Non-pigmented ciliary epithelial cell (primary cell): Measurements from ENCODE around the gene RRP36.

Experiments
- DNase-seq: peaks from one replicate; pipeline ENCODE4 v3.0.0-alpha.2; 2010; ENCODE audit warnings: low read depth

RRP36 gene

GRCh38 chr6:43007126-43007525 is 14.3 kb upstream of the RRP36 start:
- DNase-seq = no peak

GRCh38 chr6:43009124-43009523 is 12.3 kb upstream of the RRP36 start:
- DNase-seq = no peak

GRCh38 chr6:43011207-43011606 is 10.2 kb upstream of the RRP36 start:
- DNase-seq = no peak

GRCh38 chr6:43012364-43012763 is 9.1 kb upstream of the RRP36 start:
- no peak for DNase-seq

GRCh38 chr6:43013097-43013842 is 8.2 kb upstream of the RRP36 start:
- no peak for DNase-seq

- peak; percentile 100 for DNase-seq
Measured at GRCh38 chr6:43013843-43014433, 7.5 kb upstream of the RRP36 start, which contains the start of the genes KLHDC3 and MEA1. KLHDC3 (plus strand) TSS chr6:43014249; CDS start chr6:43017193, 2,944 bp downstream. MEA1 (minus strand) TSS chr6:43013946; CDS start chr6:43013813, 133 bp downstream.

GRCh38 chr6:43014434-43014909 is 7.0 kb upstream of the RRP36 start:
- no peak for DNase-seq

GRCh38 chr6:43016176-43016942 is 5.1 kb upstream of the RRP36 start:
- no peak for DNase-seq

- DNase-seq = no peak
Measured at GRCh38 chr6:43016943-43017334, 4.5 kb upstream of the RRP36 start.

GRCh38 chr6:43019152-43019551 is 2.3 kb upstream of the RRP36 start:
- DNase-seq = no peak

- no peak for DNase-seq
Measured at GRCh38 chr6:43020052-43020705, 1.2 kb upstream of the RRP36 start.

GRCh38 chr6:43020847-43021246 is 576 bp upstream of the RRP36 start:
- DNase-seq = no peak

- DNase-seq = no peak
Measured at GRCh38 chr6:43024436-43024835, 3.0 kb downstream of the RRP36 start.

- no peak for DNase-seq
Measured at GRCh38 chr6:43026365-43026764, 4.9 kb downstream of the RRP36 start.

- no peak for DNase-seq
Measured at GRCh38 chr6:43029120-43029519, 7.7 kb downstream of the RRP36 start.

GRCh38 chr6:43032326-43032725 is 10.9 kb downstream of the RRP36 start:
- DNase-seq = no peak

GRCh38 chr6:43033496-43034189 is 12.2 kb downstream of the RRP36 start:
- DNase-seq = no peak

GRCh38 chr6:43034190-43034525 is 12.7 kb downstream of the RRP36 start:
- no peak for DNase-seq

- no peak for DNase-seq
Measured at GRCh38 chr6:43035495-43036194, 14.2 kb downstream of the RRP36 start.

GRCh38 chr6:43036712-43037111 is 15.3 kb downstream of the RRP36 start:
- no peak for DNase-seq

- no peak for DNase-seq
Measured at GRCh38 chr6:43037197-43037596, 15.8 kb downstream of the RRP36 start.
